PC-9 (cell line): ENCODE measurements around the gene TBC1D14. TPM values are rescaled to one million over a fixed set of nuclear protein-coding genes. Genes with fewer than 3 reads are reported as not detected.

ENCODE experiments used
- BruUV-seq: library from RNA; stranded (reverse); fragments of 400-500 nt; replicated peaks from 2 replicates; lab custom pipeline; 2021; lab: Mats Ljungman, UMichigan
- CTCF ChIA-PET: fragments of 300-600 bp; sonication (Branson Sonifier 250); formaldehyde crosslinking; loops from one replicate; lab custom pipeline; 2022; ENCODE audit warnings: antibody characterized with exemption; lab: Charles Lee
- POLR2A ChIA-PET: fragments of 300-600 bp; sonication (Branson Sonifier 250); formaldehyde crosslinking; loops from one replicate; lab custom pipeline; 2022; ENCODE audit warnings: antibody characterized with exemption; ENCODE audit not compliant: unreplicated experiment; lab: Charles Lee
- DNase-seq, 2 experiments: peaks; one replicate each; pipeline versions ENCODE4 v3.0.0 to v3.0.0-alpha.2; 2015 to 2022; ENCODE audit warnings: mixed read lengths in 1 of 2
- H2AFZ ChIP-seq: fragments of 200-600 bp; sonication (generic); 2 replicates; pipeline ENCODE4 v1.8.1; 2017; ENCODE audit warnings: antibody characterized with exemption
- H3F3A ChIP-seq: fragments of 200-600 bp; sonication (generic); 2 replicates; pipeline ENCODE4 v1.8.1; 2017; ENCODE audit warnings: antibody characterized with exemption, mild to moderate bottlenecking, low read depth; ENCODE audit not compliant: insufficient read depth
- H3K27ac ChIP-seq: fragments of 200-600 bp; sonication (generic); 2 replicates; pipeline ENCODE4 v1.6.1; 2016; ENCODE audit warnings: mixed run types
- H3K27me3 ChIP-seq: fragments of 200-600 bp; sonication (generic); 2 replicates; pipeline ENCODE4 v1.6.1; 2016; ENCODE audit warnings: low read depth, mixed run types; ENCODE audit not compliant: insufficient read depth
- H3K36me3 ChIP-seq: fragments of 200-600 bp; sonication (generic); 2 replicates; pipeline ENCODE4 v1.6.1; 2016; ENCODE audit warnings: low read depth, mixed run types
- H3K4me1 ChIP-seq: fragments of 200-600 bp; sonication (generic); replicated peaks from 2 replicates; pipeline ENCODE4 v1.6.1; 2016; ENCODE audit warnings: mixed run types; ENCODE audit not compliant: insufficient read depth
- H3K4me2 ChIP-seq: fragments of 200-600 bp; sonication (generic); 2 replicates; pipeline ENCODE4 v1.6.1; 2017; ENCODE audit warnings: mixed run types
- H3K4me3 ChIP-seq: fragments of 200-600 bp; sonication (generic); 2 replicates; pipeline ENCODE4 v1.6.1; 2016; ENCODE audit warnings: mixed run types
- H3K79me2 ChIP-seq: fragments of 200-600 bp; sonication (generic); 2 replicates; pipeline ENCODE4 v1.6.1; 2017; ENCODE audit warnings: low read depth, mixed run types
- H3K9me2 ChIP-seq: fragments of 200-600 bp; sonication (generic); 2 replicates; pipeline ENCODE4 v1.8.1; 2017; ENCODE audit warnings: mild to moderate bottlenecking; ENCODE audit not compliant: insufficient read depth
- H3K9me3 ChIP-seq: fragments of 200-600 bp; sonication (generic); 2 replicates; pipeline ENCODE4 v1.8.1; 2016; ENCODE audit warnings: low read depth; ENCODE audit not compliant: insufficient read depth
- H4K20me1 ChIP-seq: fragments of 200-600 bp; sonication (generic); 2 replicates; pipeline ENCODE4 v1.8.1; 2017; ENCODE audit not compliant: insufficient read depth
- EZH2 ChIP-seq: fragments of 200-600 bp; sonication (generic); IDR thresholded peaks from 2 replicates; pipeline ENCODE4 v1.8.0; 2017; ENCODE audit warnings: antibody characterized with exemption, low read depth
- intact Hi-C: fragments of 100-400 bp; cut with micrococcal nuclease; formaldehyde crosslinking; loops from one replicate; pipeline ENCODE4 v1.10.0; 2022; ENCODE audit not compliant: unreplicated experiment
- total RNA-seq: library from RNA; stranded (reverse); gene quantifications from 2 replicates; pipeline ENCODE4 v1.2.3, GENCODE V29; 2021
- TF ChIP-seq, protein P1 (sequence below): fragments of 200-600 bp; sonication (generic); conservative IDR thresholded peaks from 2 replicates; pipeline ENCODE4 v1.6.1; 2017; ENCODE audit warnings: mixed run types, antibody characterized with exemption, mild to moderate bottlenecking, moderate library complexity

TBC1D14 gene
- total RNA-seq, 1 experiment from 2014 or later: 46.2 TPM

GRCh38 chr4:6908432-6909112, 1.1 kb upstream of the TBC1D14 start:
- Histone ChIP-seq H3K27me3 (no peaks in the 10 kb centered on the region), H3K4me2 (peak overlapping the region; percentile 86), H3K4me3 (peak overlapping the region; percentile 78), H3K4me1 (peaks cover 14% of the 10 kb centered on the region; the same call in 1 of the 2 replicates), H3K27ac (peak overlapping the region; percentile 82; the same call in 1 of the 2 replicates), H2AFZ (peak overlapping the region; percentile 72), H4K20me1 (no peaks in the 10 kb centered on the region), H3K36me3 (no peaks in the 10 kb centered on the region), H3F3A (no peaks in the 10 kb centered on the region), H3K9me2 (no peaks in the 10 kb centered on the region), H3K79me2 (peaks cover 18% of the 10 kb centered on the region; the same call in 1 of the 2 replicates), H3K9me3 (no peaks in the 10 kb centered on the region)
- no peak for DNase-seq
- intact Hi-C loops: loop anchor here (1.0 to 2.0 kb wide), 4 partner anchors 46 to 162 kb away; partner anchors contain the start of gene TADA2B
- TF ChIP-seq EZH2: no peak
- TF ChIP-seq, protein P1, sequence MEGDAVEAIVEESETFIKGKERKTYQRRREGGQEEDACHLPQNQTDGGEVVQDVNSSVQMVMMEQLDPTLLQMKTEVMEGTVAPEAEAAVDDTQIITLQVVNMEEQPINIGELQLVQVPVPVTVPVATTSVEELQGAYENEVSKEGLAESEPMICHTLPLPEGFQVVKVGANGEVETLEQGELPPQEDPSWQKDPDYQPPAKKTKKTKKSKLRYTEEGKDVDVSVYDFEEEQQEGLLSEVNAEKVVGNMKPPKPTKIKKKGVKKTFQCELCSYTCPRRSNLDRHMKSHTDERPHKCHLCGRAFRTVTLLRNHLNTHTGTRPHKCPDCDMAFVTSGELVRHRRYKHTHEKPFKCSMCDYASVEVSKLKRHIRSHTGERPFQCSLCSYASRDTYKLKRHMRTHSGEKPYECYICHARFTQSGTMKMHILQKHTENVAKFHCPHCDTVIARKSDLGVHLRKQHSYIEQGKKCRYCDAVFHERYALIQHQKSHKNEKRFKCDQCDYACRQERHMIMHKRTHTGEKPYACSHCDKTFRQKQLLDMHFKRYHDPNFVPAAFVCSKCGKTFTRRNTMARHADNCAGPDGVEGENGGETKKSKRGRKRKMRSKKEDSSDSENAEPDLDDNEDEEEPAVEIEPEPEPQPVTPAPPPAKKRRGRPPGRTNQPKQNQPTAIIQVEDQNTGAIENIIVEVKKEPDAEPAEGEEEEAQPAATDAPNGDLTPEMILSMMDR: no peak
- POLR2A ChIA-PET: interaction anchor here (0.7 kb wide), 1 partner anchor 332 kb away, joined by 3 read pairs; no protein-coding TSS in a partner anchor
- BruUV-seq: TSS peak; percentile 85
- CTCF ChIA-PET: interaction anchor here (1.0 kb wide), 2 partner anchors 134 to 161 kb away, joined by 4 to 6 read pairs; a partner anchor contains a TSS

- Histone ChIP-seq H4K20me1 (no peaks in the 10 kb centered on the region), H3K4me1 (peaks cover 14% of the 10 kb centered on the region; the same call in 1 of the 2 replicates), H3K36me3 (no peaks in the 10 kb centered on the region), H3K9me3 (no peaks in the 10 kb centered on the region), H2AFZ (no peak overlapping the region), H3K27me3 (no peaks in the 10 kb centered on the region), H3F3A (no peaks in the 10 kb centered on the region), H3K79me2 (peaks cover 25% of the 10 kb centered on the region), H3K27ac (no peak overlapping the region), H3K4me3 (peak overlapping the region; percentile 78), H3K9me2 (no peaks in the 10 kb centered on the region), H3K4me2 (peak overlapping the region; percentile 98)
- ChIA-PET CTCF (interaction anchor here (0.6 kb wide), 1 partner anchor 215 kb away, joined by 4 read pairs; no protein-coding TSS in a partner anchor), POLR2A (no interaction called here)
- intact Hi-C loops: loop anchor here (1.0 to 2.0 kb wide), 4 partner anchors 45 to 161 kb away; partner anchors contain the start of gene TADA2B
- no peak for DNase-seq
- BruUV-seq: no TSS peak
- no peak for TF ChIP-seq EZH2
- TF ChIP-seq, protein P1: no peak
Measured at GRCh38 chr4:6909970-6910339, 329 bp downstream of the TBC1D14 start.

DNA sequence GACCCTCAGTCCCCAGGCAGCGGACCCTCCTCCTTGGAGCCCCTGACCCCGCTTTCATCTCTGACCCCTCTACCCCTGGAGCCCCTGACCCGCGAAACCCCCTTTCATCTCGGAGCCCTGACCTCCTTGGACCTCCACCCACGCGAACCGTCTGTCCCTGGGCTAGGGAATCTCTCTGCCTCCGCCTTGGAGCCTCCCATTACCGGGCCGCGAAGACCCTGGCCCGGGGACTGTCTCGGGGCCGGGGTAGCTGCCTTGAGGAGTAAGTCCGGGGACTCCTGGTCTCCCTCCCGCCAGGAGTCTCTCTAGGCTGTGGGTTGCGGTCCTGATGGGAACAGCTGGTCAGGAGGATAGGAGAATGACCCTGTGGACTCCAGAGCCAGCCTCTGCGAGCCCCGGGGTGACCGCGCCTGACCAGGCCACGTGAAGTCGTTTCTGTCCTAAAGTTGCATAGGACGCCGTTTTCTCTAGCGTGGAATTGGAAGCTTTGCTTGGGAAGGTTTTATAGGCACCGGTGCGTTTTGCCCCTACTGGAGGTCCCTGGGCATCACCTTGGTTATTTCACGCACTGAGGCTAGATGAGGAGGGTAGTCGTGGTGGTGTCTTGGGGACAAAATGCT, 824 bp downstream of the TBC1D14 start:
- peak overlapping the region; percentile 98 for H3K4me2 ChIP-seq
- H2AFZ ChIP-seq: no peak overlapping the region
- peak overlapping the region; percentile 78 for H3K4me3 ChIP-seq
- DNase-seq: no peak
- no peaks in the 10 kb centered on the region for H3K36me3 ChIP-seq
- H3K9me2 ChIP-seq: no peaks in the 10 kb centered on the region
- ChIA-PET POLR2A (no interaction called here), CTCF (interaction anchor here (0.6 kb wide), 2 partner anchors 29 to 87 kb away, joined by 4 read pairs; no protein-coding TSS in a partner anchor)
- H3K9me3 ChIP-seq: no peaks in the 10 kb centered on the region
- H4K20me1 ChIP-seq: no peaks in the 10 kb centered on the region
- peaks cover 3% of the 10 kb centered on the region; the same call in 1 of the 2 replicates for H3F3A ChIP-seq
- peaks cover 18% of the 10 kb centered on the region for H3K4me1 ChIP-seq
- no peak overlapping the region for H3K27ac ChIP-seq
- TF ChIP-seq, protein P1: no peak
- TF ChIP-seq EZH2: no peak
- H3K27me3 ChIP-seq: no peaks in the 10 kb centered on the region
- BruUV-seq: TSS peak; percentile 39
- peaks cover 25% of the 10 kb centered on the region for H3K79me2 ChIP-seq
- intact Hi-C loops: no loop called here
